ENCODE data around the gene CPN1.
A peak's percentile ranks its signal among the peaks of the same experiment; 100 is the strongest.
"Not testable (repeated sequence)": the region's sequence is repeated elsewhere in the genome, so short reads cannot be mapped to it uniquely, and the experiment has no call there.

The CPN1 gene

GRCh38 chr10:100020886-100021253, 60.8 kb downstream of the CPN1 start:
- no peak for DNase-seq

GRCh38 chr10:100020142-100020885, 61.4 kb downstream of the CPN1 start:
- no peak for DNase-seq

- DNase-seq = no peak
Observed at GRCh38 chr10:100019787-100020141, 61.9 kb downstream of the CPN1 start.

- no peak for DNase-seq
Observed at GRCh38 chr10:100014071-100014762, 67.5 kb downstream of the CPN1 start.

GRCh38 chr10:100013621-100014020, 68.0 kb downstream of the CPN1 start:
- DNase-seq = no peak

- DNase-seq = not testable (repeated sequence)
Observed at GRCh38 chr10:100011906-100012305, 69.8 kb downstream of the CPN1 start.

GRCh38 chr10:100009793-100010676, 71.6 kb downstream of the CPN1 start, which contains the start of gene DNMBP:
DNMBP (minus strand) TSS chr10:100009947; CDS start chr10:99972124, 37,823 bp downstream.
- peak; percentile 79 for DNase-seq

GRCh38 chr10:100009283-100009792, 72.3 kb downstream of the CPN1 start:
- DNase-seq = no peak

GRCh38 chr10:100008708-100009282, 72.9 kb downstream of the CPN1 start:
- DNase-seq = no peak

- no peak for DNase-seq
Observed at GRCh38 chr10:100008142-100008522, 73.5 kb downstream of the CPN1 start.

GRCh38 chr10:100007231-100008141, 74.2 kb downstream of the CPN1 start:
- DNase-seq = no peak

GRCh38 chr10:100006243-100006886, 75.3 kb downstream of the CPN1 start:
- no peak for DNase-seq

GRCh38 chr10:100004805-100005510, 76.7 kb downstream of the CPN1 start:
- DNase-seq = no peak

GRCh38 chr10:100000109-100000644, 81.5 kb downstream of the CPN1 start:
- no peak for DNase-seq

GRCh38 chr10:99999319-100000108, 82.2 kb downstream of the CPN1 start:
- no peak for DNase-seq

- DNase-seq = no peak
Observed at GRCh38 chr10:99998889-99999288, 82.8 kb downstream of the CPN1 start.

GRCh38 chr10:99996671-99997648, 84.7 kb downstream of the CPN1 start:
- DNase-seq = no peak

- DNase-seq = no peak
Observed at GRCh38 chr10:99995713-99996112, 86.0 kb downstream of the CPN1 start.
